Measurements from ENCODE around the gene PPP1R7. TPM values are rescaled to one million over a fixed set of nuclear protein-coding genes. Genes with fewer than 3 reads are reported as not detected.

The PPP1R7 gene
- total and polyA plus RNA-seq, 4 donors, result 18.0 to 45.8 (median 29.0) TPM

DNA sequence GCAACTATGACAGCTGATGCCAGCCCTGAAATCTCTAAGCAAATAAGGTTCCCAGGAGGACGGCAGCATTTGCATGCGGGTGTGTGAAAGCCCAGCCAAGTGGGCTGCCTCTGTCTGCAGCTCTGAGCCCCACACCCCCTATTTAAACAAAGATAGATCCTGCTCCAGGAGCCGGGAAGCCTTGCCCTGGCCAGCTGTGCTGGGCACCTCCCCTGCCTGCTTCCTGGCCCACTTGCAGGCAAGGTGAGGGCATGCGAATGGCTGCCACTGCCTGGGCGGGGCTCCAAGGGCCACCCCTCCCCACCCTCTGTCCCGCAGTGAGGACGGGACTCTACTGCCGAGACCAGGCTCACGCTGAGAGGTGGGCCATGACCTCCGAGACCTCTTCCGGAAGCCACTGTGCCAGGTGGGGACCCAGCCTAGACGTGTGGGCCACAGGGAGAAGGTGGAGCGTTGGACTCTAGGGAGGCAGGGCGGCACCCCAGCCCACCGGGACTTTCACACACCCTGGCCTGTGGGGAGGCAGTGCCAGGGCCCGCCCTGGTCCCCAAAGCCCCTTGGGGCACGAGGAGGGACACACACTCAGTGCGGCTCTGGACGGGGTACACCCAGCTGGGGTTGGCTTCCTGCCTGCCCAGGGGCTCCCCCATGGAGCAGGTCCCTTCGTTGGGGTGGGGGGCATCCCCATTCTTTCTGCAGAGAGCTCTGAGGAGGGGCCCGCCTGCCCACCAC is 38.3 kb downstream of the PPP1R7 start, which contains the start of gene ANO7 (continued):
- TF ChIP-seq, protein P1, sequence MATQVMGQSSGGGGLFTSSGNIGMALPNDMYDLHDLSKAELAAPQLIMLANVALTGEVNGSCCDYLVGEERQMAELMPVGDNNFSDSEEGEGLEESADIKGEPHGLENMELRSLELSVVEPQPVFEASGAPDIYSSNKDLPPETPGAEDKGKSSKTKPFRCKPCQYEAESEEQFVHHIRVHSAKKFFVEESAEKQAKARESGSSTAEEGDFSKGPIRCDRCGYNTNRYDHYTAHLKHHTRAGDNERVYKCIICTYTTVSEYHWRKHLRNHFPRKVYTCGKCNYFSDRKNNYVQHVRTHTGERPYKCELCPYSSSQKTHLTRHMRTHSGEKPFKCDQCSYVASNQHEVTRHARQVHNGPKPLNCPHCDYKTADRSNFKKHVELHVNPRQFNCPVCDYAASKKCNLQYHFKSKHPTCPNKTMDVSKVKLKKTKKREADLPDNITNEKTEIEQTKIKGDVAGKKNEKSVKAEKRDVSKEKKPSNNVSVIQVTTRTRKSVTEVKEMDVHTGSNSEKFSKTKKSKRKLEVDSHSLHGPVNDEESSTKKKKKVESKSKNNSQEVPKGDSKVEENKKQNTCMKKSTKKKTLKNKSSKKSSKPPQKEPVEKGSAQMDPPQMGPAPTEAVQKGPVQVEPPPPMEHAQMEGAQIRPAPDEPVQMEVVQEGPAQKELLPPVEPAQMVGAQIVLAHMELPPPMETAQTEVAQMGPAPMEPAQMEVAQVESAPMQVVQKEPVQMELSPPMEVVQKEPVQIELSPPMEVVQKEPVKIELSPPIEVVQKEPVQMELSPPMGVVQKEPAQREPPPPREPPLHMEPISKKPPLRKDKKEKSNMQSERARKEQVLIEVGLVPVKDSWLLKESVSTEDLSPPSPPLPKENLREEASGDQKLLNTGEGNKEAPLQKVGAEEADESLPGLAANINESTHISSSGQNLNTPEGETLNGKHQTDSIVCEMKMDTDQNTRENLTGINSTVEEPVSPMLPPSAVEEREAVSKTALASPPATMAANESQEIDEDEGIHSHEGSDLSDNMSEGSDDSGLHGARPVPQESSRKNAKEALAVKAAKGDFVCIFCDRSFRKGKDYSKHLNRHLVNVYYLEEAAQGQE (IDR thresholded peaks at IDR 0.05), result no peak
- TF ChIP-seq SP1 (IDR thresholded peaks at IDR 0.05) (no peak), JUND (IDR thresholded peaks at IDR 0.05) (no peak)
- TF ChIP-seq, protein P2, sequence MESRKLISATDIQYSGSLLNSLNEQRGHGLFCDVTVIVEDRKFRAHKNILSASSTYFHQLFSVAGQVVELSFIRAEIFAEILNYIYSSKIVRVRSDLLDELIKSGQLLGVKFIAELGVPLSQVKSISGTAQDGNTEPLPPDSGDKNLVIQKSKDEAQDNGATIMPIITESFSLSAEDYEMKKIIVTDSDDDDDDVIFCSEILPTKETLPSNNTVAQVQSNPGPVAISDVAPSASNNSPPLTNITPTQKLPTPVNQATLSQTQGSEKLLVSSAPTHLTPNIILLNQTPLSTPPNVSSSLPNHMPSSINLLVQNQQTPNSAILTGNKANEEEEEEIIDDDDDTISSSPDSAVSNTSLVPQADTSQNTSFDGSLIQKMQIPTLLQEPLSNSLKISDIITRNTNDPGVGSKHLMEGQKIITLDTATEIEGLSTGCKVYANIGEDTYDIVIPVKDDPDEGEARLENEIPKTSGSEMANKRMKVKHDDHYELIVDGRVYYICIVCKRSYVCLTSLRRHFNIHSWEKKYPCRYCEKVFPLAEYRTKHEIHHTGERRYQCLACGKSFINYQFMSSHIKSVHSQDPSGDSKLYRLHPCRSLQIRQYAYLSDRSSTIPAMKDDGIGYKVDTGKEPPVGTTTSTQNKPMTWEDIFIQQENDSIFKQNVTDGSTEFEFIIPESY (IDR thresholded peaks at IDR 0.05), result no peak
- TF ChIP-seq, protein P3, sequence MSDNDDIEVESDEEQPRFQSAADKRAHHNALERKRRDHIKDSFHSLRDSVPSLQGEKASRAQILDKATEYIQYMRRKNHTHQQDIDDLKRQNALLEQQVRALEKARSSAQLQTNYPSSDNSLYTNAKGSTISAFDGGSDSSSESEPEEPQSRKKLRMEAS (IDR thresholded peaks at IDR 0.05), result no peak

DNA sequence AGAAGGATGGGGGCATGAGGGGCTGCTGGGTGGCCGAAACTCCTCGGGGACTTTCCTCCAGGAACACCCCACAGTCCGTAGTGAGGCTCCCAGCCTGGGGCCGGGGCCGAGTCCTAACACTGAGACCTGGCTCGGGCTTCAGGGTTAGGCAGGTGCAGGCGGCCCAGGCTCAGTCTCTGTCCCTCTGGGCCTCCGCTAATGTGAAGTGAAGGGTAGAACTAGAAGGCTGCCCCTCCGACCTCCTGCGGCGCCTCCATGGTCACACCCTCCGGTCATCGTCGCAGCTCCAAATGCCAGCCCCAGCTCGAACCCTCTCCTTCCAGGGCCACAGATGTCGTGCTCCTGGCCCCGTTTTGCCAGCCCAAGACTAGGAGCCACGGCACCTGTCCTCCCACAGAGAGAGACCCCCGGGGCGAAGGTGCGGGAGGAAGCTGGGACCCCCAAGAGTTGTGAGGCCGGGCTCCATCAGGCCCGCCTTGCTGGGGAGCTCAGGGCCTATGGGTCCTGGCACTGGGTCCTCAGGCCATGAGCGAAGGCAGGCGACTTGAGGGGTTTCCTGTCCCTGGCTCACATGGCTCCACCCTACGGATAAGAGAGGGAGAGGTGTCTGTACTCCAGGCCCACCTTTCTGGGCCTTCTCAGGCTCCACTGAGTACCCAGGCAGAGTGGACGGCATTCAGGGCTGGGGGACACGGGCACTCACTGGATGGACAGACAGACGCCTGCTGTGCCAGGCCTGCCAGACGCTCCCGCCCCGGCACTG is 39.0 kb downstream of the PPP1R7 start:
- no peak overlapping the region for H3K27ac ChIP-seq (ENCODE audit: low read depth in 1 of 2, low read length in 2 of 2)
- DNase-seq (ENCODE audit: low spot score), result no peak

More for the DNA sequence above, 39.0 kb downstream of the PPP1R7 start:
- Histone ChIP-seq H3K4me3 (ENCODE audit: low read depth in 1 of 3, low read length in 3 of 3) (no peak overlapping the region), H3K9me3 (ENCODE audit: control insufficient read depth in 4 of 4, low read length in 3 of 4) (no peaks in the 10 kb centered on the region), H3K4me1 (ENCODE audit: control insufficient read depth in 4 of 4, insufficient read depth in 4 of 4, low read length in 3 of 4) (no peaks in the 10 kb centered on the region), H3K36me3 (ENCODE audit: control insufficient read depth in 4 of 4, insufficient read depth in 3 of 4, low read depth in 1 of 4, low read length in 3 of 4) (no peaks in the 10 kb centered on the region), H3K9ac (ENCODE audit: low read depth in 1 of 2, low read length in 2 of 2) (no peak overlapping the region), H3K27me3 (ENCODE audit: control insufficient read depth in 4 of 4, insufficient read depth in 4 of 4, low read length in 3 of 4) (no peaks in the 10 kb centered on the region)
- TF ChIP-seq NR2F2 (IDR thresholded peaks at IDR 0.05) (no peak), FOXA2 (IDR thresholded peaks at IDR 0.05) (no peak), RXRA (IDR thresholded peaks at IDR 0.05) (no peak), SP1 (IDR thresholded peaks at IDR 0.05) (no peak), GABPA (IDR thresholded peaks at IDR 0.05 in 1 of 2, conservative IDR thresholded peaks at IDR 0.05 in 1 of 2) (no peak), RAD21 (IDR thresholded peaks at IDR 0.05) (no peak), HNF4G (IDR thresholded peaks at IDR 0.05) (no peak), TAF1 (conservative IDR thresholded peaks at IDR 0.05) (no peak), YY1 (IDR thresholded peaks at IDR 0.05) (no peak), HNF4A (conservative IDR thresholded peaks at IDR 0.05) (no peak), EGR1 (IDR thresholded peaks at IDR 0.05; ENCODE audit: low read depth in 2 of 2) (no peak), JUND (IDR thresholded peaks at IDR 0.05) (no peak)
- TF ChIP-seq, protein P3 (IDR thresholded peaks at IDR 0.05), result no peak
- TF ChIP-seq, protein P4, sequence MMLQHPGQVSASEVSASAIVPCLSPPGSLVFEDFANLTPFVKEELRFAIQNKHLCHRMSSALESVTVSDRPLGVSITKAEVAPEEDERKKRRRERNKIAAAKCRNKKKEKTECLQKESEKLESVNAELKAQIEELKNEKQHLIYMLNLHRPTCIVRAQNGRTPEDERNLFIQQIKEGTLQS (IDR thresholded peaks at IDR 0.05), result no peak
- TF ChIP-seq, protein P5, sequence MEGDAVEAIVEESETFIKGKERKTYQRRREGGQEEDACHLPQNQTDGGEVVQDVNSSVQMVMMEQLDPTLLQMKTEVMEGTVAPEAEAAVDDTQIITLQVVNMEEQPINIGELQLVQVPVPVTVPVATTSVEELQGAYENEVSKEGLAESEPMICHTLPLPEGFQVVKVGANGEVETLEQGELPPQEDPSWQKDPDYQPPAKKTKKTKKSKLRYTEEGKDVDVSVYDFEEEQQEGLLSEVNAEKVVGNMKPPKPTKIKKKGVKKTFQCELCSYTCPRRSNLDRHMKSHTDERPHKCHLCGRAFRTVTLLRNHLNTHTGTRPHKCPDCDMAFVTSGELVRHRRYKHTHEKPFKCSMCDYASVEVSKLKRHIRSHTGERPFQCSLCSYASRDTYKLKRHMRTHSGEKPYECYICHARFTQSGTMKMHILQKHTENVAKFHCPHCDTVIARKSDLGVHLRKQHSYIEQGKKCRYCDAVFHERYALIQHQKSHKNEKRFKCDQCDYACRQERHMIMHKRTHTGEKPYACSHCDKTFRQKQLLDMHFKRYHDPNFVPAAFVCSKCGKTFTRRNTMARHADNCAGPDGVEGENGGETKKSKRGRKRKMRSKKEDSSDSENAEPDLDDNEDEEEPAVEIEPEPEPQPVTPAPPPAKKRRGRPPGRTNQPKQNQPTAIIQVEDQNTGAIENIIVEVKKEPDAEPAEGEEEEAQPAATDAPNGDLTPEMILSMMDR (IDR thresholded peaks at IDR 0.05; ENCODE audit: low read depth, low read length, missing input control), result no peak
- TF ChIP-seq, protein P2 (IDR thresholded peaks at IDR 0.05), result no peak
- WGBS, result 95% methylated on average over 32 of the region's 32 CpGs

All from liver (tissue), 9 donors.